Duodenal mucosa (tissue), 2 donors: ENCODE measurements around the gene ADAM23.

Experiments used
- H3K27ac ChIP-seq: one replicate; pipeline ENCODE4 v1.7.0; 2013; ENCODE audit warnings: low read depth, low read length
- H3K27me3 ChIP-seq, 2 donors: one replicate each; pipeline ENCODE4 v1.7.0; 2013; ENCODE audit warnings: low read length in 2 of 2, control low read depth in 1 of 2; ENCODE audit not compliant: insufficient read depth in 2 of 2, control insufficient read depth in 1 of 2
- H3K36me3 ChIP-seq, 2 donors: one replicate each; pipeline ENCODE4 v1.7.0; 2013; ENCODE audit warnings: low read length in 2 of 2, control low read depth in 1 of 2; ENCODE audit not compliant: insufficient read depth in 2 of 2, control insufficient read depth in 1 of 2
- H3K4me1 ChIP-seq, 2 donors: one replicate each; pipeline ENCODE4 v1.7.0; 2013; ENCODE audit warnings: low read length in 2 of 2, control low read depth in 1 of 2; ENCODE audit not compliant: insufficient read depth in 2 of 2, control insufficient read depth in 1 of 2
- H3K4me3 ChIP-seq, 2 donors: one replicate each; pipeline ENCODE4 v1.7.0; 2013; ENCODE audit warnings: low read length in 2 of 2, low read depth in 1 of 2
- H3K9ac ChIP-seq, 2 donors: one replicate each; pipeline ENCODE4 v1.7.0; 2013; ENCODE audit warnings: low read length in 2 of 2, low read depth in 1 of 2
- H3K9me3 ChIP-seq, 2 donors: one replicate each; pipeline ENCODE4 v1.7.0; 2013; ENCODE audit warnings: low read length in 2 of 2, control low read depth in 1 of 2; ENCODE audit not compliant: control insufficient read depth in 1 of 2

The ADAM23 gene

GRCh38 chr2:206423147-206423546, 20.2 kb upstream of the ADAM23 start:
- Histone ChIP-seq H3K4me3 (no peak overlapping the region), H3K27ac (no peak overlapping the region), H3K9ac (no peak overlapping the region), H3K27me3 (no peaks in the 10 kb centered on the region), H3K9me3 (no peaks in the 10 kb centered on the region), H3K36me3 (no peaks in the 10 kb centered on the region), H3K4me1 (no peaks in the 10 kb centered on the region)

GRCh38 chr2:206424134-206424533, 19.2 kb upstream of the ADAM23 start:
- H3K27me3 ChIP-seq, result no peaks in the 10 kb centered on the region
- H3K9ac ChIP-seq, result no peak overlapping the region
- H3K36me3 ChIP-seq, result no peaks in the 10 kb centered on the region
- no peak overlapping the region for H3K27ac ChIP-seq
- H3K4me1 ChIP-seq, result no peaks in the 10 kb centered on the region
- no peak overlapping the region for H3K4me3 ChIP-seq
- H3K9me3 ChIP-seq, result no peaks in the 10 kb centered on the region

DNA sequence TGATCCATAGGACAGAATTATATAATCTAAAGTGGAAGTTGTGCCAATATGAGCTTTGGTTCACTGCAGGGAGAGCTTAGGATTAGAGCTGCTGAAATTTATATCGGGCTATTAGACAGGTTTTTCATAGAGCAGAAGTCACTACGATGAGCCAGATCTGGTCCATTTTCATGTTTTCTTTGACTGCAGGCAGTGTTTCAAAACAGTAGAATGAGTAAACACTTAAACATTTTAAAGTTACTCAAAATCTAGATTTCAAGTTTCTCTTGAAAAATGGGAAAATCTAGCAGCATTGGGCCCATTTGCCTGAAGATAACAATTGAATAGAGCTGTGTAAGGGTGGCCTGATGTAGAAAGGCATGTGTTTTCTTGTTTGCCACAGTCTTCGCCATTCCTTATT, 14.5 kb upstream of the ADAM23 start:
- H3K9me3 ChIP-seq, result no peaks in the 10 kb centered on the region
- H3K9ac ChIP-seq, result no peak overlapping the region
- H3K27me3 ChIP-seq, result no peaks in the 10 kb centered on the region
- no peak overlapping the region for H3K4me3 ChIP-seq
- no peaks in the 10 kb centered on the region for H3K4me1 ChIP-seq
- H3K27ac ChIP-seq, result no peak overlapping the region
- H3K36me3 ChIP-seq, result no peaks in the 10 kb centered on the region

GRCh38 chr2:206430452-206430851, 12.9 kb upstream of the ADAM23 start:
- no peak overlapping the region for H3K27ac ChIP-seq
- no peaks in the 10 kb centered on the region for H3K36me3 ChIP-seq
- H3K27me3 ChIP-seq, result no peaks in the 10 kb centered on the region
- H3K4me3 ChIP-seq, result no peak overlapping the region
- no peaks in the 10 kb centered on the region for H3K9me3 ChIP-seq
- H3K4me1 ChIP-seq, result no peaks in the 10 kb centered on the region
- H3K9ac ChIP-seq, result no peak overlapping the region

DNA sequence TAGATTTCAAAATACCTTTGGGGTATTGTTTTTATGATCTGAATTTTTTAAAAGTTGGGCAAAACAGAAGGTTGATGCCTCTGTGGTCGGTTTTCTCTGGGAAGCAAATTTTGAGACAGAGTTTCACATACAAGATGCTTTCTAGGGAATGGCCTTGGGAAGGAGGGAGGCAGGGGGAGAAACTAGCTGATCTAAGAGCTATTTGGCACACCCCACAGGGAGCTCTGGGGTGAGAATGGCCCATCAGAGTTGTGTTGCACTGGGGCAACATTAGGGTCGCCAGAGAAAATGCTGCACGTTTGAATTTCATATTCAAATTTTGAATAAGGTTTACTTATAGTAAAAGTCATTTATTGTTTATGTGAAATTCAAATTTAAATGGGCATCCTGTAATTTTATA, 11.9 kb upstream of the ADAM23 start:
- H3K27me3 ChIP-seq, result no peaks in the 10 kb centered on the region
- H3K36me3 ChIP-seq, result no peaks in the 10 kb centered on the region
- no peak overlapping the region for H3K27ac ChIP-seq
- no peaks in the 10 kb centered on the region for H3K9me3 ChIP-seq
- no peaks in the 10 kb centered on the region for H3K4me1 ChIP-seq
- H3K4me3 ChIP-seq, result no peak overlapping the region
- no peak overlapping the region for H3K9ac ChIP-seq

DNA sequence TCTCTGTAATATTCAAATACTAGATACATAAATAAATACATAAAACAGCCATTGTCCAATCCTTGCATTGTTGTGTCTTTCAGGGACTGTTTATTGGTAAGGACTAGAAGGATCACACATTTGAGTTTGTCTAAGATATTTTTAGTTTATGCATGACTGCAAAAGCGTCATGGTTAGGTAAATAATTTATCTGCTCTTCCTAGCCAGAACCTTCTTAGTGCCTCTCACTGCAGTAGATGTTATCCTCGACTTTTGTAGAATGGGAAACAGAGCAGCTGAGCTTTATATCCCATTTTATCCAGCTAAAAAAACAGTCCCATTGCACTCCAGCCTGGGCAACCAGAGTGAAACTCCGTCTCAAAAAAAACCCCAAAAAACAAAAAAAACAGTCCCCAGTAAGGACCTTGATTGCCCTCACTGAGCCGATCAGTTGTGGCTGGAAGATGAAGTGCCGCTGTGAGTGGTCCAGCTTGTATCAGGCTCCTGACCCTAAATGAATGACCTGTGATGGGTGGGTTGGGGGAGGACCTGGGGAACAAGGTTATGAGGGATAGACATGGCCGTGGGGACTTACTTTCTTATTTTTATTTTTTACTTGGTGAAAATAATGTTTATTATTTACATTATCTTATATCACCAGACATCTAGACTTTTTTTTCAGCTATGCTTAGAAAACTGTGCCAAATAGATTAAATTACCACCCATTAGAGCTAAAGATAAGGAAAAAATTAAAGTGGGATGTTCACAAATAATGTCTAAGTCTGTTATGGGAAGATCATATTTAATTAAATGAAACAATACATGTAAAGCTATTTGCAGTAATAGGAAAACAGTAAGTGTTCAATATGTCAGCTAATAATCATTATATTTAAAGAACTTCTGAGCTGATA, 10.9 kb upstream of the ADAM23 start:
- Histone ChIP-seq H3K36me3 (no peaks in the 10 kb centered on the region), H3K4me3 (no peak overlapping the region), H3K27me3 (no peaks in the 10 kb centered on the region), H3K9me3 (no peaks in the 10 kb centered on the region), H3K4me1 (no peaks in the 10 kb centered on the region), H3K9ac (no peak overlapping the region), H3K27ac (no peak overlapping the region)

GRCh38 chr2:206433190-206433589, 10.1 kb upstream of the ADAM23 start:
- Histone ChIP-seq H3K4me1 (no peaks in the 10 kb centered on the region), H3K9me3 (no peaks in the 10 kb centered on the region), H3K9ac (no peak overlapping the region), H3K4me3 (no peak overlapping the region), H3K27ac (no peak overlapping the region), H3K36me3 (no peaks in the 10 kb centered on the region), H3K27me3 (peaks cover 1 to 4% of the 10 kb centered on the region in 2 donors)

DNA sequence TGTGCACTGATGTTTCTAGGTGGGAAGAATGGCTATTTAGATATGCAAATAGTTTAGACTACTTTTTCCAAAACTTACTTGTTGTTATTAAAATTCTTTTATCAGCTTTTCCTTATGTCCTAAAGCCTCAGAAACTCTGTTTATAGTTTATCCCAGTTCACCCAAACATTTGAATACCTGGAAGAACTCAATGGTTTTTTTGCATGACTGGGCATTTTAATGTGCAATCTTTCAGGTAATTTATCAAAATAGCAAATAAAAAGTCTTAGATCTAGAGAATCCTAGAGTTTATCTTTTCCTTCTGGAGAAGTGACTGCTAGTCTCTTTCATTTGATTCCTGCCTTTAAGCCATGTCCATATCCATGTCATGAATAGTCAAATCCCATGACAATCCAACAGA, 9.6 kb upstream of the ADAM23 start:
- Histone ChIP-seq H3K4me3 (no peak overlapping the region), H3K4me1 (no peaks in the 10 kb centered on the region), H3K9ac (no peak overlapping the region), H3K27me3 (peaks cover 5 to 6% of the 10 kb centered on the region in 2 donors), H3K36me3 (no peaks in the 10 kb centered on the region), H3K9me3 (no peaks in the 10 kb centered on the region), H3K27ac (no peak overlapping the region)

GRCh38 chr2:206435742-206436141, 7.6 kb upstream of the ADAM23 start:
- Histone ChIP-seq H3K27ac (no peak overlapping the region), H3K4me1 (no peaks in the 10 kb centered on the region)

DNA sequence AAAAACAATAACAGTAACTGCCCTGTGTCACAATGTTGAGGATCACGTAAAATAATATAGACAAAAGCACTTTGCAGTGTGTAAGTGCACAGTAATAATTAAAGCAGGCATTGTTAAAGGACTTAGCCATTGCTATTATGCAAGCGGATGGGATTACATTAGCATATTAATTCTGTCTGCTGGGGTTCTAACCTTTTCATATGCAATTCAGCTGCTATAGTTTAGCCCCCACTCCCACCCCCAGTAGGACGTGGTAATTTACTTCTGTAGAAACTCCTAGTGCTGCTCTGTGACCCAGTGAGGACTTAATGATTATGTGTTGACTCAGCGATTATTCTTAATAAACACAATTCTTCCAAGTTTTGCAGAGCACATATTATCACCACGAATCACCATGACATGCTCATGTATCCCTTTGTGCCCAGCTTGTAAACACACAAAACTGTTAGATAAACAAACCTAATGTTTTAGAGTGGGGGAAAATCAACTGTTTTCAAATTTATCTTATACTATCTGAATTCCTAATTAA, 5.1 kb upstream of the ADAM23 start:
- H3K9ac ChIP-seq, result no peak overlapping the region
- no peak overlapping the region for H3K27ac ChIP-seq
- no peaks in the 10 kb centered on the region for H3K4me1 ChIP-seq
- no peaks in the 10 kb centered on the region for H3K36me3 ChIP-seq
- no peaks in the 10 kb centered on the region for H3K9me3 ChIP-seq
- H3K27me3 ChIP-seq, result peaks cover 25 to 29% of the 10 kb centered on the region in 2 donors
- no peak overlapping the region for H3K4me3 ChIP-seq

More at GRCh38 chr2:206435742-206436141, 7.6 kb upstream of the ADAM23 start:
- Histone ChIP-seq H3K27me3 (peaks cover 12 to 13% of the 10 kb centered on the region in 2 donors), H3K4me3 (no peak overlapping the region), H3K36me3 (no peaks in the 10 kb centered on the region), H3K9ac (no peak overlapping the region), H3K9me3 (no peaks in the 10 kb centered on the region)
